NOMO-1 (cell line): ENCODE measurements around the gene QRFP.
"Not testable (repeated sequence)": the region's sequence is repeated elsewhere in the genome, so short reads cannot be mapped to it uniquely, and the experiment has no call there.

Source experiments
- DNase-seq, 2 experiments: peaks; one replicate each; lab custom pipeline; 2025; ENCODE audit not compliant: unreplicated experiment in 2 of 2; lab: John Stamatoyannopoulos, UW

QRFP gene

GRCh38 chr9:130858739-130859705 is 37.6 kb downstream of the QRFP start:
- DNase-seq = no peak

- DNase-seq = no peak
Observed at GRCh38 chr9:130857864-130858738, 38.5 kb downstream of the QRFP start.

- no peak for DNase-seq
Observed at GRCh38 chr9:130856474-130856873, 40.1 kb downstream of the QRFP start.

- no peak for DNase-seq
Observed at GRCh38 chr9:130854835-130855234, 41.8 kb downstream of the QRFP start.

- DNase-seq = no peak
Observed at GRCh38 chr9:130854092-130854491, 42.5 kb downstream of the QRFP start.

- DNase-seq = no peak
Observed at GRCh38 chr9:130852801-130853200, 43.8 kb downstream of the QRFP start.

- no peak for DNase-seq
Observed at GRCh38 chr9:130849356-130849755, 47.3 kb downstream of the QRFP start.

GRCh38 chr9:130848514-130848913 is 48.1 kb downstream of the QRFP start:
- DNase-seq = not testable (repeated sequence)

- no peak for DNase-seq
Observed at GRCh38 chr9:130847306-130848217, 49.0 kb downstream of the QRFP start.

- no peak for DNase-seq
Observed at GRCh38 chr9:130846487-130847305, 49.9 kb downstream of the QRFP start.

GRCh38 chr9:130845901-130846481 is 50.6 kb downstream of the QRFP start:
- no peak for DNase-seq

- no peak for DNase-seq
Observed at GRCh38 chr9:130845254-130845653, 51.4 kb downstream of the QRFP start.

GRCh38 chr9:130844044-130844451 is 52.6 kb downstream of the QRFP start:
- DNase-seq = no peak

GRCh38 chr9:130843049-130843908 is 53.3 kb downstream of the QRFP start:
- DNase-seq = no peak
